Measurements from ENCODE around the gene MORN4.
"Not testable (repeated sequence)": the region's sequence is repeated elsewhere in the genome, so short reads cannot be mapped to it uniquely, and the experiment has no call there.

Gene MORN4

DNA sequence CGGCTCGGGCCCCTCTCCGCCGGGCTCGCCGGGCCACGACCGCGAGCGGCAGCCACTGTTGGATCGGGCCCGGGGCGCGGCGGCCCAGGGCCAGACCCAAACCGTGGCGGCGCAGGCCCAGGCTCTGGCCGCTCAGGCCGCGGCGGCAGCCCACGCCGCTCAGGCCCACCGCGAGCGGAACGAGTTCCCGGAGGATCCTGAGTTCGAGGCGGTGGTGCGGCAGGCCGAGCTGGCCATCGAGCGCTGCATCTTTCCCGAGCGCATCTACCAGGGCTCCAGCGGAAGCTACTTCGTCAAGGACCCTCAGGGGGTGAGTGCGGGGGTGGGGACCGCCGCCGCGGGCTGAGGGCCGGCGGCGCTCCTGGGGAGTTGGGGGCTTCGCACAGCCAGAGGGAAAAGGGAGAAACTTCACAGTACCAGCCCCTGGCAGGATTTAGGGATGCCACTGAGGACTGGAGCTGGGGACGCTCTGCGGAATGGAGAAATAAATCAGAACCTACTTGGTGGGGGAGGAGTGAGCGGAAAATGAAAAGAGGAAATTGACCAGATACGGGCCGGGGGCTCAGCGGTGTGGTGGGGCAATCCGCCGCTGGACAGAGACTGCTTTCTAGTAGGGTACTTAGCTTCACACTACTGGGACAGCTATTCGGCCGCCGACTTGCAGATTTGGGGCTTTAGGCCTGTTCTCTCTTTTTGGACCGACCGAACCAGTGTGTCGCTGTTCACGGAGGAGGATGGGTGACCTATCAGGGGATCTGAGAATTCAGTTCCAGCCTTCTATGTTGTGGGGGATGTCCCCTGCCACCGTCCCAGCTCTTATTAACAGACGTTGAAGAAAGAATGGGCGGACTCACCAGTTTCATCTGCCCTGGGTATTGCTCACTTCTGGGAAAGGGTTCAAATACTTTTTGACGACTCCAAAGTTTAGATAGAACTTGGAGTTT, 7.8 kb upstream of the MORN4 start:
- DNase-seq (ENCODE audit: low spot score), result no peak

- peak; percentile 99 for DNase-seq (ENCODE audit: low spot score)
Measured at GRCh38 chr10:97640174-97640867, 7.0 kb upstream of the MORN4 start, which contains the start of gene PI4K2A. Gene PI4K2A, plus strand, starts transcription at chr10:97640671. Its CDS starts 72 bp downstream, at chr10:97640743.

DNA sequence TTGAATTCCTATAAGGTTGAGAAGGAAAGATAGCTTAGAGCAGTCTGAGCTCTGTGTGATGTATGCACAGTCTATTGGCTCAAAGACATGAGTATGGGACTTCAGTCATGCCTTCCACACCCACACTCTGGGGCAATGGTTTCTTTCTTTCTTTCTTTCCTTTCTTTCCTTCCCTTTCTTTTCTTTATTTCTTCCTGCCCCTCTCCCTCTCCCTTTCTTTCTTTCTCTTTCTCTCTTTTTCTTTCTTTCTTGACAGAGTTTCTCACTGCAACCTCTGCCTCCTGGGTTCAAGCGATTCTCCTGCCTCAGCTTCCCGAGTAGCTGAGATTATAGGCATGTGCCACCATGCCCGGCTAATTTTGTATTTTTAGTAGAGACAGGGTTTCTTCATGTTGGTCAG, 5.8 kb upstream of the MORN4 start:
- DNase-seq (ENCODE audit: low spot score), result not testable (repeated sequence)

- DNase-seq (ENCODE audit: low spot score), result no peak
Measured at GRCh38 chr10:97635577-97635976, 2.3 kb upstream of the MORN4 start.

GRCh38 chr10:97633921-97634320, 621 bp upstream of the MORN4 start:
- DNase-seq (ENCODE audit: low spot score), result peak; percentile 32

DNA sequence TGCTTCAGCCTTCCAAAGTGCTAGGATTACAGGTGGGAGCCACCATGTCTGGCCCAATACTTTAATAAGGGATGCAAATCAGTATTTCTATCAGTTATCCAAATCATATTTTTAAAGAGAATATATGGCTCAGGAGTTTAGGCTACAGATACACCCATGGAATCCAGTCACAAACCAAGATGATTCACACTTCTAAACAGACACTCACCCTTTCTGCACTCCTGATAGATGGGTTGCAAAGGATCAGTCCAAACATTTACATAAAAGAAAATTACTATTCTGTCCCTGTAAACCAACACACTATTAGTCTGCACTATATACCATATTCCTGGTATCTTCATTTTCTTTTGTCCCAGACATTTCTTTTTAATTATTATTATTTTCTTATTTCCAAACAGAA, 2.2 kb downstream of the MORN4 start:
- no peak for DNase-seq (ENCODE audit: low spot score)

GRCh38 chr10:97629289-97629688, 4.0 kb downstream of the MORN4 start:
- no peak for DNase-seq (ENCODE audit: low spot score)

DNA sequence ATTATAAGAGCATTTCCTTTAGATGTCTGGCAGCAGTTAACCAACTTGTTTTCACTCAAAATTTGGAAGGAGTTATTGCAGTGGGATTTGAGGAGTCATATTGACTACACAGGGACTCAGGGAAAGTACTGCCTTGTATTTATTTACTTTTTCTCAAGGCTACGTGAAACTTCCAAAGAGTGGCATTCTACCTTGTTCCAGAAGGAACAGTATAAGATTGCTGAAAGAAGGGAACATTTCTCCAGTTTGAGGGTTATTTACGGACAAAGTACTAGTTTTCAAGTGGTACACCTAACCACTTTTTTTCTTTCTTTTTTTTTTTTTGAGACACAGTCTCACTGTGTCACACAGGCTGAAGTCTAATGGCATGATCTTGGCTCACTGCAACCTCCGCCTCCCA, 5.1 kb downstream of the MORN4 start:
- DNase-seq (ENCODE audit: low spot score), result no peak

- DNase-seq (ENCODE audit: low spot score), result no peak
Measured at GRCh38 chr10:97627731-97628130, 5.6 kb downstream of the MORN4 start.

DNA sequence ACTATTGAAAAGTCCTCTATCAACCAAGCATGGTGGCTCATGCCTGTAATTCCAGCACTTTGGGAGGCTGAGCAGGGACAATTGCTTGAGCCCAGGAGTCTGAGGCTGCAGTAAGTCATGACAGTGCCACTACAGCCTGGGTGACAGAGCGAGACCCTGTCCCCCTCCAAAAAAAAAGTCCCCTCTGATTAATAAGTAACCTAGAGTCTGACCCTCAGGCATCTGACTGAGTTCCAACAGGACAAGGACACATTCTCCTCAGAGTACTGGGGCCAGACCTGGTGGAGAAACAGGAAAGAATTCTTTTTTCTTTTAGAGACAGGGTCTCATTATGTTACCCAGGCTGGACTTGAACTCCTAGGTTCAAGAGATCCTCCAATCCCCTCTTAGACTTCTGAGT, 10.0 kb downstream of the MORN4 start:
- no peak for DNase-seq (ENCODE audit: low spot score)

- DNase-seq (ENCODE audit: low spot score), result no peak
Measured at GRCh38 chr10:97618733-97619132, 14.6 kb downstream of the MORN4 start.

DNA sequence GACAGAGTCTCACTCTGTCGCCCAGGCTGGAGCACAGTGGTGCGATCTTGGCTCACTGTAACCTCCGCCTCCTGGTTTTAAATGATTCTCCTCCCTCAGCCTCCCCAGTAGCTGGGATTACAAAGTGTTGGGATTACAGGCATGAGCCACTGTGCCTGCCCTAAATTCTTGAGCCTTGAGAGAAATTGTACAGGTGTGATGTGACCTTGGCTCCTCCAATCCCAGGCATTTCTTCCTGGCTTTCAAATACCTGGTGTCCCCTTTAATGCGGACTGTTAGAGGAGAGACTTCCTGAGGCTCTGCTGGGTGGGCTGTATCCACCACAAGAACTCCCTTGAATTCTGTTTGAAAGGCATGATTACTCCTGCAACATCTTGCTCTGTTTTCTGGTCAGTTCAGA, 15.0 kb downstream of the MORN4 start:
- DNase-seq (ENCODE audit: low spot score), result no peak

GRCh38 chr10:97612386-97612785, 20.9 kb downstream of the MORN4 start:
- no peak for DNase-seq (ENCODE audit: low spot score)

GRCh38 chr10:97611473-97611872, 21.8 kb downstream of the MORN4 start:
- no peak for DNase-seq (ENCODE audit: low spot score)

DNA sequence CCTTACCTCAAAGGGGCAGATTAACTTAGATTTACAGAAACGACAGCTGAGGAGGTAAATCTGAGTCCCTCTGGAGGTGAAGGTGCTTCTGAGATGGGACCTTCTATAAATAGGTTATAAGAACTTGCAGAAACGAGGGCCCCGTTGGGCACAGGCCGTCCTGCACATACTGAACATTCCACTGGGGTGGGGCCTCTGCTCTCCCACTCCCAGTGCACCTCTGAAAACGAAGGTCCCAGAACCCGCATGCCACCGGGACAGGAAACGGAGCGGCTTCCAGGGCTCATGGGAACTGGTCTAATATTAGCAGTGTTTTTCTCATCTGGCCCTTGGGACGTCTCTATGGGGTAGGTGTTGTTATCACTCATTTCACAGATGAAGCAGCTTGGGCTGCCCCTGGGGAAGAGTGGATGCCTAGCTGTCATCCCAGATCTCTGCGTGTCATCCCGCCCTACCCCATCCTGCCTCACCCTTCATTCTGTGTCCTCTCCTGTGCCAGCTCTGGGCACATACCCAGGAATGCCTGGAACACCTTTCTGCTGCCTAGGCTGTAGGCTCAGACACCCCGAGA, 24.2 kb downstream of the MORN4 start:
- DNase-seq (ENCODE audit: low spot score), result no peak

GRCh38 chr10:97607095-97607636, 26.1 kb downstream of the MORN4 start:
- no peak for DNase-seq (ENCODE audit: low spot score)

GRCh38 chr10:97601268-97602215, 31.8 kb downstream of the MORN4 start:
- no peak for DNase-seq (ENCODE audit: low spot score)

GRCh38 chr10:97600616-97601015, 32.7 kb downstream of the MORN4 start:
- DNase-seq (ENCODE audit: low spot score), result no peak

DNA sequence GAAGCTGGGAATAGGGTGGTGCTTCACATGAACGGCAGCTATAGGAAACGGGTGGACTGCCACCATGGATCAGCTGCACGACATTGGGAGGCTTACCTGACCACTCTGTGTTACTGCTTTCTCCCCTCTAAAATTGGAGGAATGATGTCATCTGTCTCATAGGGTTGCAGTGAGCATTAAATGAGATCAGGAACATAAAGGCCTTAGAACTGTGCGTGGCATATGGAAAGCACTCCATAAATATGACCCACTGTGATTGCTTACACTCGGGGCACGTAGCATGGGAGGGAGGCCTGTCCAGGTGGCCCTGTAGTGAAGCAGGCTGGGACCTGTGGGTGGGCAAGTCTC, 34.1 kb downstream of the MORN4 start:
- no peak for DNase-seq (ENCODE audit: low spot score)

DNA sequence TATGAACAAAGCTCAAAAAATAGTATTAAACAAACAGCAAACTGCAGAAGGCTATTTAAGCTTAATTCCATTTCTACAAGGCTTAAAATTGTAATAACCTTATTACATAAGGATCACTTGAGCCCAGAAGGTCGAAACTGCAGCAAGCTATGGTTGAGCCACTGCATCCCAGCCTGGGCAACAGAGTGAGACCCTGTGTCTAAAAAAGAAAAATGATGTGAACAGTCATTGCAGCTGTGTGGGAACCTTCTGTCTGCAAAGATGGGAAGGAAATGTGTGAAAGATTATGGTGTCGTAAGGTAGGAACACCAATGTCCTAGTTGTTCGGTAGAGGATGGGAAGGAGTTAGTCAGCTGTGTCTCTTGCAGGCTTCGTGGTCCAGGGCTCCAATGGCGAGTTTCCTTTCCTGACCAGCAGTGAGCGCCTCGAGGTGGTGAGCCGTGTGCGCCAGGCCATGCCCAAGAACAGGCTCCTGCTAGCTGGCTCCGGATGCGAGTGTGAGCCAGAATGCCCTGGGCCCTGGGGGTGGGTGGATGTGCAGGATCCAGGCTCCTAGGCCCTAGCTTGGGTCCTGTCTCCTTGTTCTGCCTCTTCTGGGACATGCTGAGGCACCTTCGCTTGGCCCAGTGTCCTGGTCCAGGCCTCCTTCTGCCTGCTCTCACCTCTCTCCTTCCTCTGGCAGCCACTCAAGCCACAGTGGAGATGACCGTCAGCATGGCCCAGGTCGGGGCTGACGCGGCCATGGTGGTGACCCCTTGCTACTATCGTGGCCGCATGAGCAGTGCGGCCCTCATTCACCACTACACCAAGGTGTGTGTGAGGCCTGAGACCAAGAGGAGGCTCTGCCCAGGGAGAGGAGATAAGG, 34.7 kb downstream of the MORN4 start:
- no peak for DNase-seq (ENCODE audit: low spot score)

- no peak for DNase-seq (ENCODE audit: low spot score)
Measured at GRCh38 chr10:97597778-97598177, 35.5 kb downstream of the MORN4 start.
